D721Med (cell line): ENCODE results near the gene RSPH1.

Source experiments
- DNase-seq: peaks from one replicate; pipeline ENCODE4 v3.0.0; 2011; ENCODE audit warnings: low spot score; ENCODE audit not compliant: insufficient read length
- FAIRE-seq: peaks from 2 replicates; lab custom pipeline; 2011; peaks lifted over from hg19 to GRCh38; lab: Jason Lieb, UNC
- CTCF ChIP-seq: IDR thresholded peaks from 2 replicates; pipeline ENCODE4 v1.5.1; 2012; ENCODE audit warnings: mild to moderate bottlenecking, control low read depth; ENCODE audit not compliant: insufficient read depth; ENCODE audit errors: missing control alignments

The RSPH1 gene

GRCh38 chr21:42460391-42461184, 35.4 kb downstream of the RSPH1 start:
- no peak for DNase-seq
- no peak for FAIRE-seq
- no peak for TF ChIP-seq CTCF

- FAIRE-seq = no peak
These were observed 36.3 kb downstream of the RSPH1 start for GRCh38 chr21:42459546-42460215.

GRCh38 chr21:42459082-42459460, 37.0 kb downstream of the RSPH1 start:
- no peak for DNase-seq
- FAIRE-seq = no peak
- no peak for TF ChIP-seq CTCF

More at GRCh38 chr21:42459546-42460215, 36.3 kb downstream of the RSPH1 start:
- DNase-seq = no peak
- TF ChIP-seq CTCF = no peak

GRCh38 chr21:42456457-42456856, 39.6 kb downstream of the RSPH1 start:
- no peak for DNase-seq
- no peak for FAIRE-seq
- TF ChIP-seq CTCF = no peak

GRCh38 chr21:42455754-42456440, 40.1 kb downstream of the RSPH1 start:
- no peak for TF ChIP-seq CTCF
- FAIRE-seq = no peak

GRCh38 chr21:42455196-42455595, 40.8 kb downstream of the RSPH1 start:
- no peak for TF ChIP-seq CTCF
- no peak for FAIRE-seq
- DNase-seq = no peak

More at GRCh38 chr21:42455754-42456440, 40.1 kb downstream of the RSPH1 start:
- no peak for DNase-seq
